SK-N-SH (cell line): ENCODE measurements around the gene OOSP1. TPM values are rescaled to one million over a fixed set of nuclear protein-coding genes. Genes with fewer than 3 reads are reported as not detected.

Source experiments
- CTCF ChIA-PET: fragments of 300-600, 350-600 bp; formaldehyde crosslinking; extraction: SDS; loops from one replicate; lab custom pipeline; 2021; lab: Yijun Ruan, JAX
- POLR2A ChIA-PET: fragments of 350-600 bp; sonication (Branson Sonifier 250); formaldehyde crosslinking; extraction: SDS; loops from one replicate; lab custom pipeline; 2020; ENCODE audit warnings: antibody characterized with exemption, inconsistent platforms; lab: Yijun Ruan, JAX
- DNase-seq: peaks from one replicate; pipeline ENCODE4 v3.0.0; 2012
- H2AFZ ChIP-seq: fragments of 200-600 bp; sonication (generic); 2 replicates; pipeline ENCODE4 v1.8.1; 2016; ENCODE audit warnings: antibody characterized with exemption, mild to moderate bottlenecking, low read depth
- H3F3A ChIP-seq: fragments of 200-600 bp; sonication (generic); replicated peaks from 2 replicates; pipeline ENCODE3; 2016; ENCODE audit warnings: antibody characterized with exemption, mild to moderate bottlenecking; ENCODE audit not compliant: insufficient read depth
- H3K27ac ChIP-seq, 2 experiments: fragments of 200-500 bp in 1 of 2; fragments of 200-600 bp in 1 of 2; sonication (Bioruptor generic) in 1 of 2; sonication (generic), shearing (Covaris generic) in 1 of 2; 2 replicates each; pipeline versions ENCODE4 v1.5.1 to v1.6.1; 2014 to 2016; ENCODE audit warnings: low read depth in 2 of 2, inconsistent platforms in 1 of 2, low read length in 1 of 2, mild to moderate bottlenecking in 1 of 2, mixed read lengths in 1 of 2
- H3K27me3 ChIP-seq: fragments of 200-600 bp; sonication (generic), shearing (Covaris generic); 2 replicates; pipeline ENCODE4 v1.6.1; 2016; ENCODE audit warnings: mixed run types; ENCODE audit not compliant: insufficient read depth
- H3K36me3 ChIP-seq, 2 experiments: fragments of 200-500 bp in 1 of 2; fragments of 200-600 bp in 1 of 2; sonication (Bioruptor generic) in 1 of 2; sonication (generic) in 1 of 2; replicated peaks in 1 of 2; 2 replicates each; pipeline versions ENCODE3 to v1.5.1; 2014 to 2016; ENCODE audit warnings: low read length in 1 of 2, mild to moderate bottlenecking in 1 of 2; ENCODE audit not compliant: insufficient read depth in 2 of 2, control insufficient read depth in 1 of 2
- H3K4me1 ChIP-seq, 2 experiments: fragments of 200-500 bp in 1 of 2; fragments of 200-600 bp in 1 of 2; sonication (Bioruptor generic) in 1 of 2; sonication (generic), shearing (Covaris generic) in 1 of 2; 2 replicates each; pipeline versions ENCODE4 v1.5.1 to v1.6.1; 2014 to 2016; ENCODE audit warnings: low read depth in 1 of 2, low read length in 1 of 2, mixed run types in 1 of 2; ENCODE audit not compliant: insufficient read depth in 2 of 2, control insufficient read depth in 1 of 2
- H3K4me2 ChIP-seq: fragments of 200-600 bp; sonication (generic), shearing (Covaris generic); 2 replicates; pipeline ENCODE4 v1.6.1; 2017; ENCODE audit warnings: mixed run types
- H3K4me3 ChIP-seq, 2 experiments: fragments of 200-500 bp in 1 of 2; fragments of 200-600 bp in 1 of 2; sonication (Bioruptor generic) in 1 of 2; sonication (generic), shearing (Covaris generic) in 1 of 2; 2 replicates each; pipeline versions ENCODE4 v1.5.1 to v1.8.1; 2014 to 2016; ENCODE audit warnings: low read depth in 2 of 2, inconsistent platforms in 1 of 2, low read length in 1 of 2, mild to moderate bottlenecking in 1 of 2, mixed read lengths in 1 of 2, moderate library complexity in 1 of 2
- H3K79me2 ChIP-seq: fragments of 200-600 bp; sonication (generic); 2 replicates; pipeline ENCODE4 v1.8.1; 2017; ENCODE audit warnings: mild to moderate bottlenecking; ENCODE audit not compliant: insufficient read depth
- H3K9ac ChIP-seq: fragments of 200-600 bp; sonication (generic); 2 replicates; pipeline ENCODE4 v1.6.1; 2017; ENCODE audit warnings: mixed run types
- H3K9me2 ChIP-seq: fragments of 200-600 bp; sonication (generic); 2 replicates; pipeline ENCODE4 v1.6.1; 2017; ENCODE audit warnings: mixed run types
- H3K9me3 ChIP-seq: fragments of 200-600 bp; sonication (generic); 2 replicates; pipeline ENCODE4 v1.6.1; 2017; ENCODE audit warnings: mixed run types, mild to moderate bottlenecking, moderate library complexity
- H4K20me1 ChIP-seq: fragments of 200-600 bp; sonication (generic); 2 replicates; pipeline ENCODE4 v1.6.1; 2017; ENCODE audit warnings: mild to moderate bottlenecking, mixed run types; ENCODE audit not compliant: insufficient read depth
- CHD2 ChIP-seq: fragments of 150-350 bp; IDR thresholded peaks from 2 replicates; pipeline ENCODE4 v1.6.1; 2018; ENCODE audit warnings: low read length; ENCODE audit not compliant: partially characterized antibody
- EP300 ChIP-seq, 2 experiments: IDR thresholded peaks; 2 replicates each; pipeline versions ENCODE4 v1.4.0 to v1.6.1; 2012; ENCODE audit warnings: borderline replicate concordance in 1 of 2, low read depth in 1 of 2, low read length in 1 of 2
- FOXJ3 ChIP-seq: sonication (generic); formaldehyde crosslinking; IDR thresholded peaks from 2 replicates; pipeline ENCODE4 v1.5.1; 2020; ENCODE audit warnings: mild to moderate bottlenecking, missing genetic modification reagents
- GATA2 ChIP-seq: sonication (generic); formaldehyde crosslinking; IDR thresholded peaks from 2 replicates; pipeline ENCODE4 v1.5.0; 2020; ENCODE audit warnings: mild to moderate bottlenecking, missing genetic modification reagents
- MAX ChIP-seq: IDR thresholded peaks from 2 replicates; pipeline ENCODE4 v1.4.0; 2012; ENCODE audit warnings: low read depth
- NRF1 ChIP-seq: IDR thresholded peaks from 2 replicates; pipeline ENCODE4 v1.6.1; 2012; ENCODE audit warnings: low read depth, mild to moderate bottlenecking, low read length
- PBX3 ChIP-seq: IDR thresholded peaks from 2 replicates; pipeline ENCODE4; 2012
- RCOR1 ChIP-seq: fragments of 150-350 bp; IDR thresholded peaks from 2 replicates; pipeline ENCODE4 v1.6.1; 2017; ENCODE audit warnings: antibody characterized with exemption, low read length
- RXRA ChIP-seq: IDR thresholded peaks from 2 replicates; pipeline ENCODE4 v1.4.0; 2012; ENCODE audit warnings: low read depth, mild to moderate bottlenecking, borderline replicate concordance
- WGBS: methylation state at CpG from one replicate; pipeline ENCODE4 v1.1.6; 2017; ENCODE audit warnings: low lambda C conversion rate; 5-methylcytosine and 5-hydroxymethylcytosine counted together
- polyA plus RNA-seq, 3 experiments: library from polyadenylated mRNA; depleted of rRNA; stranded (reverse); fragments of >200 nt; gene quantifications; 2 replicates each; pipeline ENCODE4 v1.2.3, GENCODE V29; 2012
- TF ChIP-seq, protein P1 (sequence below): fragments of 200-600 bp; sonication (generic); IDR thresholded peaks from 2 replicates; pipeline ENCODE4 v1.6.1; 2017; ENCODE audit warnings: antibody characterized with exemption, mild to moderate bottlenecking, moderate library complexity

The OOSP1 gene
- polyA plus RNA-seq, 1 of the 3 experiments (the other 2 are of a cell fraction): not detected

DNA sequence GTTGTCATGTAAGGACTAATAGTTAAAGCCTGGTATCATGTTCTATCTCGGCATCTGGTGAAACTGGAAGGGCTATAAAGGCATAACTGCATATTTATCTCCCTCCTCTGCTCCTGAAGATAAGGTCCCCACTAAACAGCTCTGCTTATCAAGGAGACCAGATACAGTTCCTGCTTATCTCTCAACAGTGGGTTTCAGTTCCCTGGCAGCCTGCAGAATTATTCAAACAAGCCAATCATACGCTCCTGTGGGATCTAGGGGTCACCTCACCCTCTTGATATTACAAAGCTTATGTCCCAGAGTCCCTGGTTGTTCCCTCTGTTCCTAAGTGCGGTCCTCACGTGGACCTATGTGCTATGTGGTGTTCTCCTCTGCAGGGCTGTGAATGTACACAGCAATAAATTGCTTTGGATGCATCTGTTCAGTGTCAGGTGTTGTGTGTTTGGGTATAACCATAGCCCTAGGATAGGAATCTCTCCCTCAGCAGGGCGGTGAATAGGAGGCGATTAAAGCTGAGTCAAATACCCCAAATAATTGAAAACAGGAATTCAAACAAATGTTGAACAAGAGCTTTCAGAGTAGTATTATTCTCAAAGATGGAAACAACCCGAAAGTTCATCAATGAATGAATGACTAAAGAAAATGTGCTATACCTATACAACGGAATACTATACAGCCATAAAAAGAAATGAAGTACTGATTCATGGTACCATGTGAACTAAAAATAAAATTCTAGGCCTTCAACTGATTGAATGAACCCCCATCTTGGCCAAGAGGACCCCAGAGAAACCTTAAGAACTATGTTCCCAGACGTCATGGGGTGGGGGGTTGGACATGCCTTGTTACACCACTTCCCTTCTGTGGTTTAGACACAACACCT, 22.5 kb downstream of the OOSP1 start:
- WGBS: 8% methylated on average over 9 of the region's 9 CpGs
- no peaks in the 10 kb centered on the region for H3K9me3 ChIP-seq
- H3K4me2 ChIP-seq: no peak overlapping the region
- H3K79me2 ChIP-seq: no peaks in the 10 kb centered on the region
- POLR2A ChIA-PET: no interaction called here
- no peaks in the 10 kb centered on the region for H3K9me2 ChIP-seq
- no peaks in the 10 kb centered on the region for H3F3A ChIP-seq
- H3K4me3 ChIP-seq: no peak overlapping the region
- TF ChIP-seq EP300 (IDR thresholded peaks at IDR 0.05; ENCODE audit: borderline replicate concordance in 1 of 2, low read depth in 1 of 2, low read length in 1 of 2) (peak in 1 of 2 experiments; percentile 35; a peak in 1 of 4 replicates), RCOR1 (peak; percentile 63; the same call in 1 of the 2 replicates), GATA2 (CRISPR knock-in tag) (peak; percentile 85), FOXJ3 (0 out of 2 replicates have a peak, but pooled peaks have one; percentile 19), NRF1 (no peak)
- H3K27ac ChIP-seq: no peak overlapping the region
- no peaks in the 10 kb centered on the region for H3K27me3 ChIP-seq
- H3K36me3 ChIP-seq: no peaks in the 10 kb centered on the region
- H2AFZ ChIP-seq: no peak overlapping the region
- no peak overlapping the region for H3K9ac ChIP-seq
- peak; percentile 12 for DNase-seq
- no peaks in the 10 kb centered on the region for H4K20me1 ChIP-seq
- no peaks in the 10 kb centered on the region for H3K4me1 ChIP-seq
- CTCF ChIA-PET: interaction anchor here (0.6 kb wide), 1 partner anchor 15 kb away, joined by 3 read pairs; no protein-coding TSS in a partner anchor

- Histone ChIP-seq H4K20me1 (no peaks in the 10 kb centered on the region), H3F3A (no peaks in the 10 kb centered on the region), H3K9me2 (no peaks in the 10 kb centered on the region), H3K79me2 (no peaks in the 10 kb centered on the region), H3K4me3 (no peak overlapping the region), H3K9me3 (no peaks in the 10 kb centered on the region), H3K9ac (no peak overlapping the region), H2AFZ (no peak overlapping the region), H3K27ac (no peak overlapping the region), H3K36me3 (no peaks in the 10 kb centered on the region), H3K4me2 (no peak overlapping the region), H3K27me3 (no peaks in the 10 kb centered on the region), H3K4me1 (no peaks in the 10 kb centered on the region)
- CTCF ChIA-PET: no interaction called here
- DNase-seq: no peak
- TF ChIP-seq RXRA (no peak), CHD2 (no peak), MAX (no peak), PBX3 (no peak)
- TF ChIP-seq, protein P1, sequence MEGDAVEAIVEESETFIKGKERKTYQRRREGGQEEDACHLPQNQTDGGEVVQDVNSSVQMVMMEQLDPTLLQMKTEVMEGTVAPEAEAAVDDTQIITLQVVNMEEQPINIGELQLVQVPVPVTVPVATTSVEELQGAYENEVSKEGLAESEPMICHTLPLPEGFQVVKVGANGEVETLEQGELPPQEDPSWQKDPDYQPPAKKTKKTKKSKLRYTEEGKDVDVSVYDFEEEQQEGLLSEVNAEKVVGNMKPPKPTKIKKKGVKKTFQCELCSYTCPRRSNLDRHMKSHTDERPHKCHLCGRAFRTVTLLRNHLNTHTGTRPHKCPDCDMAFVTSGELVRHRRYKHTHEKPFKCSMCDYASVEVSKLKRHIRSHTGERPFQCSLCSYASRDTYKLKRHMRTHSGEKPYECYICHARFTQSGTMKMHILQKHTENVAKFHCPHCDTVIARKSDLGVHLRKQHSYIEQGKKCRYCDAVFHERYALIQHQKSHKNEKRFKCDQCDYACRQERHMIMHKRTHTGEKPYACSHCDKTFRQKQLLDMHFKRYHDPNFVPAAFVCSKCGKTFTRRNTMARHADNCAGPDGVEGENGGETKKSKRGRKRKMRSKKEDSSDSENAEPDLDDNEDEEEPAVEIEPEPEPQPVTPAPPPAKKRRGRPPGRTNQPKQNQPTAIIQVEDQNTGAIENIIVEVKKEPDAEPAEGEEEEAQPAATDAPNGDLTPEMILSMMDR: no peak
- POLR2A ChIA-PET: no interaction called here
- 23% methylated on average over 2 of the region's 2 CpGs for WGBS
Measured at GRCh38 chr11:59962107-59962482, 23.9 kb downstream of the OOSP1 start.
